ENCODE data around the gene TTLL9.

GRCh38 chr20:31966991-31967655 lies 96.7 kb downstream of the TTLL9 start:
- no peak for TF ChIP-seq ZNF274 (IDR thresholded peaks at IDR 0.05; ENCODE audit: low read depth, low read length)
- no peak for TF ChIP-seq YY1 (IDR thresholded peaks at IDR 0.05; ENCODE audit: insufficient read depth, insufficient read length)
- TF ChIP-seq SUZ12 (IDR thresholded peaks at IDR 0.05; ENCODE audit: extremely low read depth, insufficient read depth, insufficient read length), result no peak

Measured in NT2/D1 (cell line).